Measurements from ENCODE around the gene ZSCAN5A.
"Not testable (repeated sequence)": the region's sequence is repeated elsewhere in the genome, so short reads cannot be mapped to it uniquely, and the experiment has no call there.

The ZSCAN5A gene

GRCh38 chr19:56348289-56348877 lies 33.7 kb upstream of the ZSCAN5A start:
- H3K4me3 ChIP-seq (ENCODE audit: low read length), result no peak overlapping the region
- DNase-seq (ENCODE audit: low read depth), result peak; percentile 36
- peak; percentile 32 for TF ChIP-seq CTCF (IDR thresholded peaks at IDR 0.05; ENCODE audit: insufficient read depth, low read depth, low read length, missing control alignments)

DNA sequence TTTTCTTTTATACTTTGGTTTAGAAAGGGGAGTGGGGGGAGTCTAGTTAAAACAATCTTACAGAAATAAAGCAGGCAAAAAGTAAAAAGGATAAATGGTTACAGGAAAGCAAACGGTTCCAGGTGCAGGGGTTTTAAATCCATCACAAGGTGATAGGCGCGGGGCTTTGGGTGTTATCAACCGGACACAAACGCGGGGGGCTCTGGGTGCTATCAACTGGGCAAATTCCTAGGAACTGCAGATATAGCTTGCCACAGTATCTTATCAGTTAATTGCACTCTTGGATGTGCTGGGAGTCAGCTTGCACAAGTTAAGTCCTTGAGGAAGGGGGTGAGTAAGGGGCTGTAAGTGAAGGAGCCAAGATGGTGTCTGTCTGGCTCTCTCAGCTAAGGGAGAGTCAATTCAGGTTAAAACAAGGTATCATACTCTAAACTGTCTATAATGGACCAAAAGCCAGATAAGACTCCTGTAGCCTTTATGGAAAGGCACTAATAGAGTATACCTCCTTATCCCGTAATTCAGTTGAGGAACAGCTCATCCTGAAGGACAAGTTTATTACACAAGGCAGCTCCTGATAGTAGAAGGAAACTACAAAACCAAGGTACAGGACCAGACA lies 32.6 kb upstream of the ZSCAN5A start:
- H3K4me3 ChIP-seq (ENCODE audit: low read length), result no peak overlapping the region
- TF ChIP-seq CTCF (IDR thresholded peaks at IDR 0.05; ENCODE audit: insufficient read depth, low read depth, low read length, missing control alignments), result no peak
- no peak for DNase-seq (ENCODE audit: low read depth)

GRCh38 chr19:56341948-56342347 lies 27.3 kb upstream of the ZSCAN5A start:
- no peak for DNase-seq (ENCODE audit: low read depth)
- no peak overlapping the region for H3K4me3 ChIP-seq (ENCODE audit: low read length)
- no peak for TF ChIP-seq CTCF (IDR thresholded peaks at IDR 0.05; ENCODE audit: insufficient read depth, low read depth, low read length, missing control alignments)

- H3K4me3 ChIP-seq (ENCODE audit: low read length); DNase-seq (ENCODE audit: low read depth): not testable (repeated sequence)
These were observed 24.4 kb upstream of the ZSCAN5A start for GRCh38 chr19:56339031-56339430.

- DNase-seq (ENCODE audit: low read depth); H3K4me3 ChIP-seq (ENCODE audit: low read length): not testable (repeated sequence)
These were observed 22.4 kb upstream of the ZSCAN5A start for GRCh38 chr19:56337077-56337476.

GRCh38 chr19:56335371-56335770 lies 20.7 kb upstream of the ZSCAN5A start:
- H3K4me3 ChIP-seq (ENCODE audit: low read length); DNase-seq (ENCODE audit: low read depth): not testable (repeated sequence)

DNA sequence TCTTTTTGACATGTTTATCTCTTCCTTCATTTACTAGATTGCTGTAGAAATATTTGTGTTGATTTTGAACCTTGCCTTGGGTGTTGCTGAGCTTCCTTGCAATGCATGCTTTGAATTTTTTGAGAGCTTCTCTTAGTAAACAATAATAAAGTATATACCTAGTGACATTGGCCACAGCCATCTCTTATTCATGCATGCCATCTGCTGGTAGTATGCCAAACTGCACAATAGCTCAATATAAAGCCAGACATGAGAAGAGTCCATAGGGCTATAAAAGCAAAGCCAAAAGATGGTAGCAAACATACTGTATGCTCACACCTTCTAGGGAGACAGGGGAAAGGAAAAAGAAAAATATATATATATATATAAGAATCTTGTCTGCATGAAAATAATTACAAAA lies 18.9 kb upstream of the ZSCAN5A start:
- peak; percentile 72 for DNase-seq (ENCODE audit: low read depth)
- no peak overlapping the region for H3K4me3 ChIP-seq (ENCODE audit: low read length)
- peak; percentile 82 for TF ChIP-seq CTCF (IDR thresholded peaks at IDR 0.05; ENCODE audit: insufficient read depth, low read depth, low read length, missing control alignments)

- no peak for DNase-seq (ENCODE audit: low read depth)
- no peak for TF ChIP-seq CTCF (IDR thresholded peaks at IDR 0.05; ENCODE audit: insufficient read depth, low read depth, low read length, missing control alignments)
- H3K4me3 ChIP-seq (ENCODE audit: low read length), result no peak overlapping the region
These were observed 18.1 kb upstream of the ZSCAN5A start for GRCh38 chr19:56332695-56333094.
